ENCODE data around the gene ALLC.
"Not testable (repeated sequence)": the region's sequence is repeated elsewhere in the genome, so short reads cannot be mapped to it uniquely, and the experiment has no call there.

ALLC gene

DNA sequence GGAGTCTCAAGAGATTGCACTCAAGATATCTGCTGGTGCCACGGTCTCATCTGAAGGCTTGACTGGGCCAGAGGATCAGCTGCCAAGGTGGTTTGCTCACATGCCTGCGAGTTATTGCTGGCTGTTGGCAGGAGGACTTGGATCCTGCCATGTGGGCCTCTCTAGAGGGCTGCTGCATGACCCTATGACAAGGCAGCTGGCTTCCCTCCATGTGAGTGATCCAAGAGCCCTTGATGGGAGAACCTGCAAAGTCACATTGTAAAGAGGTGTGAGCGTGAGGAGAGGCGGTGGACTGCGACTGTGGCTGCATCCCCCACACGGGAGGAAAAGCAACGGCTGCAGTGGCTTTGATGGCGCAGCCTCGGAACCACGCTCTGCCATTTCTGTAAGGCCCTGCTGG, 4.0 kb upstream of the ALLC start:
- in situ Hi-C loops (cut with MboI; ENCODE audit: low sequenced_read_pairs), result no loop called here

DNA sequence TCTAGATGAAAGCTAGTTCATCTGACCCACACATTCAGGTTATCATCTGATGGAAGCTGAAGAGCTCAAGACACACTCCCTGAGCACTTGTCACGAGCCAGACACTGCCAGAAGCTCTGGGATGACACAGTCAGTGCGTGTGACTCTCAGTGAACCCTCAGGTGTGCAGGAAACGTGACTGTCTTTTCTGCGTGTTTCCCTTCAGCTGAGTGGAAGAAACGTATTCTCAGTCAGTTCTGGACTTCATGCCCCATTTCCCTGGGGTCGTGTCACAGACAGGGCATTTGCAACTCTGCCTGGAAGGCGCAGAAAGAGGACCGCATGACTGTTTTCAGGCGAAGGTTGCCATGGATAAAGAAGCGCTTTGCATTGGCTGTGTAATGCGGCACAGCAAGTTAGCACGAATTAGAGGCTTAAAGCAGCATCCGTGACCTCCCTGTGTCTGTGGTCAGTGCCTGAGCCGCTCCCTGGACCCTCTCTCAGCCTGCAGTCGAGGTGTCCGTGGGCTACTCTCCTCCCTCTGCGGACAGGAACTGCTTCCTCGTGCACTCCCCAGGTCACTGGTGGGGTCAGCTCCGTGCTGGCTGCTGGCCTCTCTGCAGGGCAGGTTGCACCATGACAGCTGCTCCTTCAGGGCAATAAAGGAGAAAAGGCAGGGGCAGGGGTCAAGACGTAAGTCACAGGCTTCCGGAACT, 3.3 kb upstream of the ALLC start:
- in situ Hi-C loops (cut with MboI; ENCODE audit: low sequenced_read_pairs), result no loop called here

DNA sequence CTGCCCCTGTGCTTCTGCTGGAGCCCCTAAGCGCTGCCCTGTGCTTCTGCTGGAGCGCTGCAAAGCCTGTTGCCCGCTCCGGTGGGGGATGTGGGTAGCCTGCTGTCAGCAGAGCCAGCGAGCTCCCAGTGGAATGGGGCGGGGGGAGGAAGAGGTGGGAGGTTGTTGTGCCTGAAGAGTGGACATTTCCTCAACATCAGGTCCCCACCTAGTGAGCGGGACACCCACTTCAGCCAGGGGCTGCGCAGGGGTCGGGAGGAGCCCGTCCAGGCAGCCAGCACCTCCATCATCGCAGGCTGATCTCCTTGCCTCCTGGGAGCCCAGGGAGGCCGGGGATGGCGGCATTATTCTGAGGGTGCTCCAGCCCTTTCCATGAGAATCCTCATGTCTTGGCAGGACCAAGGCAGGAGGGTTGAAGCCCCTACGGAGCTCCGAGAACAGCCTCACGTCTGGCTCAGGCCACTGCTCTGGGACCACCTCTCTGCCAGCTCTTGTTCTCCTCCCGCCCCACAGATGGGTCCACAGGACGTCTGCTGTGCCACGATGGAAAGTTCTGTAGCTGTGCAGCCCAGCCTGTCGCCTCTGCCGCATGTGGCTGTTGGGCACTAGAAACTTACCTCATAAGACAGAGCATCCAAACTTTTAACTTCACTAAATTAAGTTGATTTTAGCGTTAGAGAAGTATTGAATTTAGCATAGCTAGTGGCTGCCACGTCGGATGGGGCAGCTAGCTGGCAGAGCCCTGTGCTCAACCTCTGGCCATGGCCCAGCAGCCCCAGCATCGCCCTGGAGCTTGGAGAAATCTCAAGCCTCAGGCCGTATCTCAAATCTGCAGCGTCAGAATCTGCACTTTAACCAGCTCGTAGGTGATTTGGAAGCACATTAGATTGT, 1.9 kb upstream of the ALLC start:
- in situ Hi-C loops (cut with MboI; ENCODE audit: low sequenced_read_pairs), result no loop called here

DNA sequence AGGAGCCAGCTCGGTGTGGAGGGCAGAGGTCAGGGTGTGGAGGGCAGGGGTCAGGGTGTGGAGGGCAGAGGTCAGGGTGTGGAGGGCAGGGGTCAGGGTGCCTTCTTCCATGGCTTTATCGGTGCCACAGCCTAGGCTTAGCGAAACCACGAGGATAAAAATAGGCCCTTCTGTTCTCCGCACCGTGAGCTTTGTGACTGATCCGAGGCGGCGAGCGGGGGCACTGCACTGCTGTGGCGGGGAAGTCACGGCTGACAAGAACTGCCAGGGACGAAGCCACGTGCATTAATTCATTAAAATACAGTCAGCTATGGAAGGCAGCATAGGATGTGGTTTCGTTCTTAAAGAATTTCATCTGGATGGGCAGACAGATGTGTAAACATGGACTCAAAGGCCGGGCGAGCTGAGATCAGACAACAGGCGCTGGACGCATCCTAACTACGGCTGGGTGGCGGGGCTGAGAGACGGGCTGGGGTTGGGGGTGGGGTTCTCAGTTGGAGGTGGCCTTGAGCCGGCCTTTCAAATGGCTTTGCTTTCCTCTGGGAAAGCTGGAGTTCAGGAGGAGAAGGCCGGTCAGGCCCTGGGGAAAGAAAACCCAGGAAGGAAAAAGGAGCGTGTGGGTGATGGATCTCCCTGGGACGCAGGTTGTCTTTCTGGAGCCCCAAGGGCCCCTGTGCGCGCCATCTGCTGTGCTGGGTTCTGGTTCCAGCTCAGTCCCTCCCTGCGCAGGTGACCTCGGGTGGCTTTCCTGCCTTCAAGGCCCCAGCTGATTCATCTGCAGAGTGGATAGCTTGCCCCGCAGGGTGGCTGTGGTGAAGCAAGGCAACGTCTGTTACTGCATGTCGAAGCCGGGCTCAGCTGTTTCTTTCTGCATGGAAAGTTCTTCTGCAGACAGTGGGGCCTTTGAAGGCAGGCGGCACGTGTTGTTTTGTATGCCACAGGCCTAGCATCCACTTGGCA, 958 bp upstream of the ALLC start:
- in situ Hi-C loops (cut with MboI; ENCODE audit: low sequenced_read_pairs), result no loop called here

DNA sequence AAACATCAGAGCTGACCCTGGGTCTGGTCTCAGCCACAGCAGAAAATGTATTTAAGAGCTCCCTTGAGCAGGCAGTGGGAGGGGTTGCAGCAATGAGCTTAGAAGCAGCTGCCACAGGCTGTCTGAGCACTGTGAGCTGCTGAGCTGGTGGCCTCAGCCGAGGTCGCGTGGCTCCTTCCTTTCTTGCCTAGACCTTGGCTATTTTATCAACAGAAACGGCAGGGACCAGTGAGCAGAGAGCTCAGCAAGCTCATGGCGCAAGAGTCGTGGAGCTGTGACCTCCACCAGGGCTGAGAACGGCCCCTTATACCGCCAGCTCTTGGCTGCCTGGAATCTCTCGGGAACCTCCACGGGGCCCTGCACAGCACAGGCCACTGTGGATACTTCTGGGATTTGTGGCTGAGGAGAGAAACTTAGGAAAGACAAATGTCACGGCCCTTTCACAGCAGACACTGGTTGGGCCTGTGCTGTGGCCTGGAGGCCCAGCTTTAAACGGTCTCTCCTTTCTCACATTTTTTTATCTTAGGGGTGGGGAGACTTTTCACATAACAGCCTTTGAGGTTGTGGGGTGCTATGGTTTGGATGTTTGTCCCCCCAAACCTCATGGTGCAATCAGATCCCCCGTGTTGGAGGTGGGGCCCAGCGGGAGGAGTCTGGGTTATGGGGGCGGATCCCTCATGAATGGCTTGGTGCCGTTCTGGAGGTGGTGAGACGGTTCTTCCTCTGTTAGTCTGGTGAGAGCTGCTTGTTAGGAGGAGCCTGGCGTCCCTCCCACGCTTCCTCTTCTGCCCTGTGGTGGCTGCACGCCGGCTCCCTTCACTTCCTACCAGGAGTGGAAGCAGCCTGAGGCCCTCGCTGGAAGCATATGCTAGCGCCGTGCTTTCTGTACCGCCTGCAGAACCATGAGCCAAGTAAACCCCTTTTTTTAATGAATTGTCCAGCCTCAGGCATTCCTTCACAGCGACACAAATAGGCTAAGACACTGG, 1.7 kb downstream of the ALLC start:
- in situ Hi-C loops (cut with MboI; ENCODE audit: low sequenced_read_pairs), result no loop called here

DNA sequence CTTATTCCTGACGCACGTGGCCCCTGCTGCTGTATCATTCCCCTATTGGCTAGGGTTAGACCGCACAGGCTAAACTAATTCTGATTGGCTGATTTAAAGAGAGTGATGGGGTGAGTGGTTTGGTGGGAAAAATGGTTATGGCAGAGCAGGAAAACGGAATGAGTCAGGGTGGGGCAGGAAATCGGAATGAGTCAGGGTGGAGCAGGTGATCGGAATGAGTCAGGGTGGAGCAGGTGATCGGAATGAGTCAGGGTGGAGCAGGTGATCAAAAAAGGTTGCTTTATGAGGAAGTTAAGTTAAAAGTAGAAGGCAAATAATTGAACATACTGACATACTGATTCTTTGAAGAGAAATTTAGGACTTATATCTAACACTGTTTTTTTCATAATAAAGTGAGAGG, 2.6 kb downstream of the ALLC start:
- in situ Hi-C loops (cut with MboI; ENCODE audit: low sequenced_read_pairs), result not testable (repeated sequence)

DNA sequence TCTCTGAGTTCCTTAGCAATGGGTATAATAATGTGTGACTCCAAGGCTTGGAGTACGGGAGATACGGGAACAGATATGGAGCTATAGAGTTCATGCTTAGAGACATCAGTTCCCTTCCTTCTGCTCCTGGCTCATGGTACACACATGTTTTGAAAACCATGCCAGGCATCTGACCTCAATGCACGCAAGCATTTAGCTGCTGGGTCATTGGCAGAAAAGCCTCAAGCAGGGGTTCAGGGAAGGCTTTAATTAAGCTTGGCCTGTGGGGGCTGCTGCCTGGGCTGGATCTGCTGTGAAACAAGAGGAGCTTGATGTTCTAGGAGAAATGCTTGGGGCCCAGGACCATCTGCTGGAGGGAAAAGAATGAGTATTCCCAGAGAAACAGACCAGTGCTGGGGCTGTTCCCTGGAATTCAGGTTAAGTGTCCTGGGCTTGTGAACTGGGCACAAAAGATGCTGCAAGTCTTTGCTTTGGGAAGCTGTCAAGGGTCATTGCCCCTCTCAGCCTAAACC, 3.2 kb downstream of the ALLC start:
- in situ Hi-C loops (cut with MboI; ENCODE audit: low sequenced_read_pairs), result no loop called here

DNA sequence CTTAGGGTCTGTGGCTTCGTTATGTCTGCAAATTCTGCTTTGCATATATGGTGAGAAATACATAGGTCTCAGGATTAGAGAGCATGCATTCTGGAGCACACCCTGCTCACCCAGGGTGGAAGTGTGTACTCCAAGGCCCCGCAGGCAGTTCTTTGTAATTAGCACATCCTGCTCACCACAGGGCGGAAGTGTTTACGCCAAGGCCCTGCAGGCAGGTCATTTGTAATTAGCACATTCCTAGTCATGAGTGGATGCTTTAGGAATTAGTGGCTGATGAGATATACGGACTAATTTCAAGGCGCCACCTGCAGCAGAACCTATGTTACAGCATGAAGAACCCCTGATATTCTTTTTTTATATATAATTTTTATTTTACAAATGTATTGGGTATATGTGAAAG, 4.2 kb downstream of the ALLC start:
- in situ Hi-C loops (cut with MboI; ENCODE audit: low sequenced_read_pairs), result no loop called here

DNA sequence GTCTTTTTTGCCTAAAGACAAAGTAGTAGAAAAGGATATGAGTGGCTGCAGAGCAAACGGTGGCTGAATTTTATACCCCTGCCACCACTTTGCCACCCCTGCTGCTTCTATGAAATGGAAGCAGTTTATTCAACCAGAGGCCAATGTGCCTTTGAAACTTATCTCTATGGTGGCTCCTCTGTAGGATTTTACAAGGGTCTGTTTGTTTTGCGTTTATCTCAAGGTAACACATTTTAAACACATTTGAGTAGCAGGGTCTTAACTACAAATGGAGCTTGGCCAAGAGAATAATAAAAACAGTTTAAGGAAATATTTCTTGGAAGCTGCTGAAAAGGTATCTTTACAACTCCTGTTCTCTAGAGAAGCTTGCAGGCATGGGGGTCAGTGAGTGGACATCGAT, 6.1 kb downstream of the ALLC start:
- in situ Hi-C loops (cut with MboI; ENCODE audit: low sequenced_read_pairs), result no loop called here

DNA sequence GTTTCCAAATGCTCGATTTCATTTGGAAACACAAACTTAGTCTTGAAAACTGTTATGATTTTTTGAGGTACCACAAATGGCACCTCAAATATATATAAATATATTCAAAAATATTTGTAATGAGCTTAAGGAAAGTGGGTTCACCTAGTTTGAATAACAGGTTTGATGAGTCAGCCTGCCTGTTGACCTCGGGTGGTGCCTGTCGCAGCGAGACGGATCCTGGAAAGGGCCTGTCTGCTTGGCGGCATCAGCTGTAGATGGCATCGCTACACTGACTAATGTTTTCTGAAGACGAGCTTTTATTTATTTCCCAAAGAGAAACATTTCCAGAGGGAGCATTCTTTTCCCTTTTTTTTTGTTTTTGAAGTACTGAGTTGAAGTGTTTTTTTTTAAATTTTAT, 6.9 kb downstream of the ALLC start:
- in situ Hi-C loops (cut with MboI; ENCODE audit: low sequenced_read_pairs), result no loop called here

DNA sequence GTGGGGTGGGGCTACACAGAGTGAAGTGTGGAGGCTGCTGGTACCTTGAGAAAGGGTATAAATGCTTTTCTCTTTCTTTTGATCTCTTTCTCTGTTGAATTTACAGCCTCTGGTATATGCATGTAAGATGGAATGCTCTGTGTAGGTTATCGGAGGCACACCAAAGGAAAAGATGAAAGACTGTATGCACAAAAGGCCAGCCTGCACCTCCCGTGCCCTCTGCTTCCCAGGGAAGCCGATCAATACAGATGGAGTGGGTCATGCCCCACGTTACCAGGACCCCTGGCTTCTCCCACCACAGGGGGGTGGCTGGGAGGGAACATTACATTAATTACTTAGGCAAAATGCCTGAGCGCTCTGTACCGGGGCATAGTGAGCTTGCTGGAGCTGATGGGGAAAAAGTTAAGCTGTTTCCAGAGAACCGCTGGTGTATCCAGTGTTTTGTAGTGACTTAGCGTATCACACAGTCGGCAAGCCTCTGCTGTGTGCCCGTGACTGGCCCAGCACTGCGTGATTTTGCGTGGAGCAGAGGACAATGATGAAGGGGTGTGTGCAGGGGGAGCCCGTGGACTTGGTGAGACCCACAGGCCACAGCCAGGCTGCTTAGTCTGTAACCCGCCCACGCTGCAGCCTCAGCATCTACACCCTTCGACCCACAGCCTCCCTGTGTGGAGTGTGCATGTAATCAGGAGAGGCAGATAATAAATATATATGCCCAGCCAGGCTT, 8.0 kb downstream of the ALLC start:
- in situ Hi-C loops (cut with MboI; ENCODE audit: low sequenced_read_pairs), result no loop called here

DNA sequence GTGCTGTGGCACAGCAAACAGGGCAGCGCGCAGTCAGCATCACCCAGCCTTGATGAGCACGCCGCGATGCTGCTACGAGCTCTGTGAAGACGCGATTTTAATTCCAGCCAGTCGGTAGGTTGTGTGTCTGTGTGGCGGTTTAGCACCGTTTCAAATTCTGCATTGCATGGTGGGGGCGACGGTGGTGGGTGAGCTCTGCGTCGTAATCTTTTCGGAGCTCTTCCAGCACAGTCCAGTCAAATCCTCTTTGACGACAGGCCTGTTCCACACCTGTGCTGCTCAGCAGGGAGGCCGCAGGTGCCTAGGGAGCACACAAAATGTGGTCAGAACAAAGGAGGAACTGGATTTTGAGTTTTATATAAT, 8.6 kb downstream of the ALLC start:
- in situ Hi-C loops (cut with MboI; ENCODE audit: low sequenced_read_pairs), result no loop called here

DNA sequence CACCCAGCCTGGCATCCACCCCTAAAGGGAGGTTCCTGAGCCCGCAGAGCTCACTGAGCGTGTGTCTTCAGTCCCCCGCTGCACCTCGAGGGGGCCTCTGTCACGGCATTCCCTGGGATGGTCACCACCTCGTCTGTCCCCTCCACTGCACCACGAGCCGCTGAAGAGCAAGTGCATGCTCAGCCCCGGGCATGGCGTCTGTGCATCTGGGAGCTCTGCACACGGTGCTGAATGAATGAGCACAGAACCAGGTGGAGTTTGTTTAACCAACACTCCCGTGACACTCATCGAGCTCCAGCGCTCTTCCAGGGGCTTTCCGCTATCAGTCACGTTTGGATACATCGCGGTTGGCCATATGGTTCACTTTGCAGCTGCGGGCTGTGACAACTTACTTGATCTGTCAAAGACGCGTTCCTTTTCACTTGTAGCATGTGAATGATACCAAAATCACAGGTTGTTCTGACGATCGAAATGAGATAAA, 9.2 kb downstream of the ALLC start:
- in situ Hi-C loops (cut with MboI; ENCODE audit: low sequenced_read_pairs), result no loop called here

DNA sequence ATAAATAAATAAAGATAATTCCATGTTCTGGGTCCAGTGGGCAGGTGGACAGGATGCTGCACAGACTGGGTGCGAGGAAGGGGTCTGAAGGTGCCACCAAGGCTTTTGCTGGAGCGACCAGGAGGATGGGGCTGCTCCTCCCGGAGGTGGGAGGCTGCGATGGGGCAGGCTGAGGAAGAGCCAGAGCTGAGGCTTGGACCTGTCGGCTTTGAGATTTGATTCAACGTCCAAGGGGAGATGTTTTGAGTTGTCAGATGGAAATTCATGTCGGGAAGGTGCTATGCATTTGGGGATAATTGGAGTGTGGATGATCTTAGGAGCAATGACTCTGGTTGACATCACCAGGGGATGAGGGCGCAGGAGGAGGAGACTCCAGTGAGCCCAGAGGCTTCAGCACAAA, 11.7 kb downstream of the ALLC start:
- in situ Hi-C loops (cut with MboI; ENCODE audit: low sequenced_read_pairs), result no loop called here

DNA sequence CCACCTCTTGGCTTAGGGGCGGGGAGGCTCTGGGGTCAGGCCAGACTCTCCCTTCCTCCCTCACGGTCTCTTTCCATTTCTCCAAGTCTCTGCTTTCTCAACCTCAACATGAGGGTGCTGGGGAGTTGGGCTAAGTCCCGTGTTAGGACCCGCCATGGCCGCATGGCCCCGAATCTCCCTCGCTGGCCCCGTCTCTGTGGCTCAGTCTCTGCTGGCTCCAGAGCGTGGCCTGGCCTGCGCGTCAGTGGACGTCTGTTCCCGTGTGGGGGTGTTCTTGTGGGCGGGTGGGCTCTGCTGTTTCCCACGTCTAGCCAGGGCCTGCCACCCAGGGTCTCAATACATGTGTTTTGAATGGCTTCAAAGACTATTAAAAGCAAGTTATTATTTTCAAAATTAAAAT, 12.4 kb downstream of the ALLC start:
- in situ Hi-C loops (cut with MboI; ENCODE audit: low sequenced_read_pairs), result no loop called here

DNA sequence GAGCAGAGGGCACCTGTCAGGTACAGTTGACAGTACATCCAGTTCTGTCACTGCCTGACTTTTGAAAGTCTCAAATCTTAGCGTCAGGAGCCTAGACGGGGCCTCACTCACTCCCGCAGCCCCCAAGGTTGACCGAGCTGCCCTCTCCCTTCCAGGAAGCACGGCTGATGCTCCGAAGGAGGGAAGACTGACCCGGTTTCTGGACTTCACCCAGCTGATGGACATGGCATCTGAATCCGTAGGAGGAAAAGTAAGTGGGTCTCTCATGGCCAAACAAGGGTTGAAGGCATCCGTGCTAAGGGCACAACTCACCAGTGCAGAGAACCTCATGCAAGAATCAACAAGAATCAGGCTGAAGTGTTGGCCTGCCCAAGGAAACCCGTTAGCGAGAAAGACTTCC, 12.9 kb downstream of the ALLC start:
- in situ Hi-C loops (cut with MboI; ENCODE audit: low sequenced_read_pairs), result no loop called here

DNA sequence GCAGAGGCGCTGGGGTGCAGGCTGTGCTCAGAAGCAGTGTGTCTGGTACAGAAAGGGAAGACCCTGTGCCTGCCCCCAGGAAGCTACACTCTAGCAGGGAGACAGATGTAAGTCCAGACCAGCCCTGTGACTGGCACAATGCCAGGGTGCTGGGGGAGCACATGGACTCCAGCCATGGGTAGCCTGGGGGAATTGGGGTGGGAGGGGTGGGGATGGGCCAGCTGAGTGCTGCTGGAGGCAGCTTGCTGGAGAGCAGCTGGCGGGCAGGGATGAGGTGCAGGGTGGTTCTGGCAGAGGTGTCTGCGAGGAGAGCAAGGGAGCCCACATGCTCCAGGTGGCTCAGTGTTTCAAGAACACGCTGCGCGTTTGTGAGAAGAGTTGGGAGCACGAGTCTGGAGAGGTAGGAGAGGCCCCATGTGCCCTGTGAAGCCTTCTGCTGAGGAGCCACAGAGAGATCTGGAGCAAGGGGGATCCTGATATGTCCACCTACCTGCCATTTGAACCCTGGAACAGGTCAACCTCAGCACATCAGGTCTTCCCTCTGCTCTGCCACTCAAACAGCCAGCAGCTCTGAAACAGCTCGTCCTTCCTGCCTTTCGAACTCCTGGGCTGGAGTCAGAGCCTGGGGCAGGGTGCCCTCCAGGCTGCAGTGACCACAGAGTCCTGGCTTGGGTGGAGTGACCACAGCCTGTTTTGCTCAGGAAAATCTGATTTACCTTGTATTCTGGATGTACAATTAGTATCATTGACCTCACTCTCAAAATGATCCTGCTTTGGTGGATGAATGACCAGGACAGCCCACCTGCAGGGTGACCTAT, 15.1 kb downstream of the ALLC start:
- in situ Hi-C loops (cut with MboI; ENCODE audit: low sequenced_read_pairs), result no loop called here

DNA sequence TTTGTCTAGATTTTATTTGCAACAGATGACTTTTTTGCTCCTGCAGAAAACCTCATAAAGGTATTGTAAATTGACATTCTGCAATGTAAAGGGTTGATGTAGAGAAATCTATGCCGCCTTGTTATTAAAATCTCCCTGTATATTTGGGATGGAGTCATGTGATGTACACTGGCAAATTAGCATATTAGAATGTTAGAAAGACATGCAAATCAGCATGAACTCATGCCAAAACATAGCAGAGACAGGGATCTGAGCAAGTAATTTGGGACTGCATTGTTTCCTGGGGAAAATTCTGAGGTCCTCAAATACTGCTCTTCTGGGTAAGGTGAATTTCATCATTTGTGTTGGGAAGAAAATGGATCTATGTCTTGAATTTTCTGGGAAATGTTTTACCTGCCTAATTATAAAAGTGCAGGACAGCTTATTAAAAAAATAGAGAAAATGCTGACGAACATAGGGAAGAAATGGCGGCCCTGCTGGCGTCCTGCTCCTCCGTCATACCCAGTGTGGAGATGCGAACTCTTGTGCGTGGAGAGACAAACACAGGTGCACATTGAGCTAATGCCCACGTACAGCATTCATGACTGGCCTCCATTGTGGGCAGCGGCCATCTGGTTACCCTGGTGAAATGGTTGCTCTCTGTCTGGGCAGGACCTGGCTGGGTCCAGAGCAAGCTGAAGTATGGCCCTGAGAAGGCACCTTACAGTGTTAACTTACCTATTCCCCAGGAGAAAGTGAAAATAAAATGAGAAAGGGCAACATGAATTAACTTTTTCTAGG, 16.3 kb downstream of the ALLC start:
- in situ Hi-C loops (cut with MboI; ENCODE audit: low sequenced_read_pairs), result no loop called here

All from hTERT RPE-1 (cell line).